ENCODE measurements around the gene SMIM11.
"Not testable (repeated sequence)": the region's sequence is repeated elsewhere in the genome, so short reads cannot be mapped to it uniquely, and the experiment has no call there.

Gene SMIM11, protein sequence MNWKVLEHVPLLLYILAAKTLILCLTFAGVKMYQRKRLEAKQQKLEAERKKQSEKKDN

DNA sequence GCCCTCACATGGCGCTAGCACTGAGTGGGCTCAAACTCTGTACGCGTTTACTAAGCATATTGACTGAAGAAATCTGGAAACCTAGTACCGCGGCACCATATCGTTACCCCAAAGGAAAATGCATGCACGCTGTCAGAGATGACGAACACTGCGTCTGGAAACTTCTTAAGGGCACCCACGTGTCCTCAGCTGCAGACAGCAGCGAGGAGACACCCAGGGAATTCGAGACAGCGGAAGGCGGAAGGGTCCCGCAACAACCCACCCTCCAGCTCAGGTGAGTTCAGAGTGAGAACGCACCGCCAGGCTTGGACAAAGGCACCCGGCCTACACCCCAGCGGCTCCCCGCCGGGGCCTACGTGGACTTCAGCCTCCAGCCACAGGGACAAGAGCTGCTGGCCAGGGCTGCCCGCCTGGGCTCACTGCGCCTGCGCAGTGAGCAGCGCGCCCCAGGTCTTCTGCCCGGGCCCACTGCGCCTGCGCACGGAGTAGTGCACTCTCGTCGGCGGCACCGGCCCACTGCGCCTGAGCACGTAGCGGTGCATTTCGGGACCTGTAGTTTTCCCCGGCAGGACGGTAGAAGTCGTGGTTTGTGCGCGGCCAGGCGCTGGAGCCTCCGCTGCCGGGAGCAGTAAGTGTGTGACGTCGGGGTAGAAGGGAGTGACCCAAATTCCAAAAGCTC lies at the start of gene SMIM11:
SMIM11 (plus strand) TSS at position 568 of the 679 bp plus-strand sequence. CDS start 3,998 bp downstream, outside the sequence.
- DNase-seq (ENCODE audit: low read depth): not testable (repeated sequence)

DNA sequence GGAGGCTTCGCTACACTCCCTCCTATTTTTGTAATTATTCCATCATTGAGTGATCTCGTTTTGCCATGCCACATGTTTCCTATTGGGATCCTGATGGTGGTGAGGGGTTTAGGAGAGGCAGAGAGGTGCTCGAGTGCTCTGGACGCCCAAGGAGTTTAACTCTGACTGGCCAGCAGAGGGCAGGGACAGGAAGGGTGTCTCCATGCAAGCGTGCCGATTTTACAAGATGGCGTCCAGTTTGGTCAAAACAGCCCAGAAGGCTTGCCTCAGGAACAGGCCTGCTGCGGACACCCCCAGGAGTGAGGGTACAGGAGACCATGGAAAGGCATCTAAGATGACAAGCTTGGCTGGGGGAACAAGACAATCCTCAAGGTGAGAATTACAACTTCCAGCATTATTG lies 45.3 kb upstream of the SMIM11 start:
- no peak for DNase-seq (ENCODE audit: low read depth)

DNA sequence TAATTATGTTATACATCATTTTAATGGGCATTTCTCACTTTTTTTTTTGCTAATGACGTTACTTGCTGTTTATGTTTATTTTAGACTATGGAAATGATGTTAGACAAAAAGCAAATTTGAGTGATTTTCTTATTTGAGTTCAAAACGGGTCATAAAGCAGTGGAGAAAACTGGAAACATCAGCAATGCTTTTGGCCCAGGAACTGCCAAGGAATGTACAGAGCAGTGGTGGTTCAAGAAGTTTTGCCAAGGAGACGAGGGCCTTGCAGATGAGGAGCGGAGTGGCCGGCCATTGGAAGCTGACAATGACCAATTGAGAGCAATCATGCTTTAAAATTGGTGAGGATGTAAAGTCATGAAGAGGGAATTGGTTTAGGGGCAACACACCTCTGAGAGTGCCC lies 43.6 kb upstream of the SMIM11 start:
- DNase-seq (ENCODE audit: low read depth): no peak

- no peak for DNase-seq (ENCODE audit: low read depth)
Observed at GRCh38 chr21:34332347-34332746, 43.0 kb upstream of the SMIM11 start.

GRCh38 chr21:34333121-34333739 lies 42.1 kb upstream of the SMIM11 start:
- DNase-seq (ENCODE audit: low read depth): peak; percentile 23

GRCh38 chr21:34335316-34335715 lies 40.0 kb upstream of the SMIM11 start:
- peak; percentile 91 for DNase-seq (ENCODE audit: low read depth)

GRCh38 chr21:34336245-34336644 lies 39.1 kb upstream of the SMIM11 start:
- DNase-seq (ENCODE audit: low read depth): peak; percentile 93

DNA sequence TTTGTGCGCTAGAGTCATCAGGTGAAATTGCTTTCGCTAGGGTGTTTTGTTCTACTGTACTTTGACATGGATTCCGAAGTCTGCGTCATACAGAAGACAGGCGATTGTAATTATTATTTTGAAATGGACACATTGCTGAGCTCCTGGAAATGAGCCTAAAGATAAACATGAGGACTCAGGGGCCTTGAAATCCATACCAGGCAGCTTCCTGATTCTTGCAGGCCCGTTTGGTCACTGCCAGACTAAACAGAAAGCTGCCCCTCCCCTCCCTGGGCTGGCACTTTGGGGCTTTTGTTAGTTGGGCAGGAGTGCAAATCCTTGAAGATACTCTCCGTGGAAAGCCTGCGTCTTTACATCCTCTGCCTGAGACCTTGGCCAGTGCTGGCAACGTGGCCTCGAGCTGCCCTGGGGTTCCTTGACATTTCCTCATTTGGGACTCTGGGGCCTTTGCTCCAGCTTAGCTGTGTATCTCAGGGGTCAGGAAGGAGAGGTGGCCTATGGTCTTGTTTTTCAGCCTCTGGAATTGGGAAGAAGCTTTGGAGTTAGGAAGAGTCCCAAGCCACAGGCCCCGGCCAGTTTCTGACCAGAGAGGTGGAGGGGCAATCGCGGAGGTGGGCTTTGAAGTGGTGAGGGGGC lies 38.4 kb upstream of the SMIM11 start:
- peak; percentile 98 for DNase-seq (ENCODE audit: low read depth)

- no peak for DNase-seq (ENCODE audit: low read depth)
Observed at GRCh38 chr21:34337741-34338140, 37.6 kb upstream of the SMIM11 start.

DNA sequence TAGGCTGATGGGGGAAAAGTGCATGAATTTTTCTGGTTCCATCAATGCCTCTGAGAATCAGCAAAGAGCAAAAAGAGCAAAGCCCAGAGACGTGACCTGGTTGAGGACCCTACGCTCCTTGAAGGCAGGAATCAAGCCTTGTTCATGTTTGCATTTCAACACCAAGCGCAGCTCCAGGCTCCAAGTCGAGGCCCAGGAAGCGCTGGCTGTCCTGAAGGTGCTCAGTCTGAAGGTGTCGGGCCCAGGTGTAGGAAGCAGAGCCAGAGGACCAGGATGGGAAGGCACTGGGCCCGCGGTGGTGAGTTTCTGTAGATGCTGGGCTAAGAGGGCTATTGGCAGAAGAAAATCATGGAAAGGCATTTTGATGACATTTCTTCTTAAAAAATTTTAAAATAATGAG lies 37.1 kb upstream of the SMIM11 start:
- DNase-seq (ENCODE audit: low read depth): no peak

DNA sequence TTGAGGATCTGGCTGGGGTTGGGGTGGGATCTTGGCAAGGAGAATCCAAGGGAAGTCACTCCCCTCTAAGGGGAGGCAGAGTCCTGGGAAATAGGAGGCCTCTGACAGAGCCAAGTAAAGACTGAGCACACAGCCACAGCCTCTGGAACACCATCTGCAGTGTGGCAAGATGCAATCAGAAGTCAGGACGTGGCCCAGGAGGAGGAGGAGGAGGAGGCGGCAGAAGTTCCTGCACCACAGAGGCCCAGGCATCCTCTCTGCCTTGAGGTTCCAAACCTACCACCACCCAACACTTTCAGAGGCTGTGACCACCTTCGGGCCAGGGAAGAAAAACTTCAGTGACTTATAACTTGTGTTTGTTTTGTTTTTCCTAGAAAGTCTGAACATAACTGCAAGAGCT lies 35.2 kb upstream of the SMIM11 start:
- DNase-seq (ENCODE audit: low read depth): no peak

- no peak for DNase-seq (ENCODE audit: low read depth)
Observed at GRCh38 chr21:34342476-34342875, 32.8 kb upstream of the SMIM11 start.

GRCh38 chr21:34343347-34343746 lies 32.0 kb upstream of the SMIM11 start:
- DNase-seq (ENCODE audit: low read depth): no peak

- no peak for DNase-seq (ENCODE audit: low read depth)
Observed at GRCh38 chr21:34343838-34344381, 31.4 kb upstream of the SMIM11 start.

- DNase-seq (ENCODE audit: low read depth): no peak
Observed at GRCh38 chr21:34344584-34344983, 30.7 kb upstream of the SMIM11 start.

- peak; percentile 53 for DNase-seq (ENCODE audit: low read depth)
Observed at GRCh38 chr21:34345091-34345871, 30.0 kb upstream of the SMIM11 start.

GRCh38 chr21:34345892-34346291 lies 29.4 kb upstream of the SMIM11 start:
- DNase-seq (ENCODE audit: low read depth): peak; percentile 54

DNA sequence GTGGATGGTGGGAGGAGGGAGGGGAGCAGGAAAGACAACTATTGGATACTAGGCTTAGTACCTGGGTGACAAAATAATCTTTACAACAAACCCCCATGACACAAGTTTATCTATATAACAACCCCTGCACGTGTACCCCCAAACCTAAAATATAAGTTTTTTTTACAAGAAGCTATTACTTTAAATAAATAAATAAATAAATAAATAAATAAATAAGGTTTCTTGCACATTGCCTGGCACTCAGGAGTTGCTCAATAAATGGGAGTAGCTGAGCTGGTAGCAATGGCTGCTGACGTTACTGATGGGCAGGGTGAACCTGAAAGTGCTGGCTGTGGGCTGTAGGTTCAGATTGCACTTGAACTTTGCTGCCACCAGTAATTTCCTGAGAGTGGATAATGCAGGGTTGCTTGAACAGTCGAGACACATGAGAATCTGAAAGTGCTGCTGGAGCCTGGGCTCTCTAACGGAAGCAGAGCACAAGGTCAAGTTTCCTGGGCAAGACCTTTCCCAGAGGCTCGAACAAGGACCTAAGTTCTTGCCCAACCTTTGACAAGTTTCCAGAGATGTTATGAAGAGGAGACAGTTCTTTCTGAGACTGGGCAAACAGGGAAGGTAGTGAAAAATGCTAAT lies 26.3 kb upstream of the SMIM11 start:
- DNase-seq (ENCODE audit: low read depth): peak; percentile 5

- DNase-seq (ENCODE audit: low read depth): peak; percentile 32
Observed at GRCh38 chr21:34351786-34352241, 23.5 kb upstream of the SMIM11 start.

DNA sequence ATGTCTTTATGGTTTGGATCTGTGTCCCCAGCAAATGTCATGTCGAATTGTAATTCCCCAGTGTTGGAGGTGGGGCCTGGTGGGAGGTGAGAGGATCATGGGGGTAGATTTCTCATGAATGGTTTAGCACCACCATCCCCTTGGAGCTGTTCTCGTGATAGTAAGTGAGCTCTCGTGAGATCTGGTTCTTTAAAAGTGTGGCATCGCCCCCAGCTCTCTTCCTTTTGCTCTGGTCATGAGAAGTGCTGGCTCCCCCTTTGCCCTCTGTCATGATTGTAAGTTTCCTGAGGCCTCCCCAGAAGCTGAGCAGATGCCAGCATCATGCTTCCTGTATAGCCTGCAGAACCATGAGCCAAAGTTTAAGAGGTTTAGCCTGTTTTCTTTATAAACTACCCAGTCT lies 22.8 kb upstream of the SMIM11 start:
- DNase-seq (ENCODE audit: low read depth): no peak

DNA sequence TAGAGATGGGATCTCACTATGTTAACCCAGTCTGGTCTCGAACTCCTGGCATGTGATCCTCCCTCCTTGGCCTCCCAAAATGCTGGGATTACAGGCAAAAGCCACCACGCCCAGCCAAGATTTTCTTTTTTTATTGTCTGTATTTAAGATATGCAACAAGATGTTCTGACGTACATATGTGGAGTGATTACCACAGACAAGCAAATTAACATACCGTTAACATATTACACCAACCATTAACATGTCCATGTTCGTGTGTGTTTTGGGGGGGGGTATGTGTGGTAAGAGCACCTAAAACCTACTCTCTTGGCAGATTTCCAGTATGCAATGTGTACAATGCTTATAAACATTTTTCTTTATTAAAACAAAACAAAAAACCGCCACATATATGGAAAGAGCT lies 22.1 kb upstream of the SMIM11 start:
- DNase-seq (ENCODE audit: low read depth): no peak

GRCh38 chr21:34354836-34355235 lies 20.5 kb upstream of the SMIM11 start:
- no peak for DNase-seq (ENCODE audit: low read depth)
